SIG-M5 (cell line): ENCODE results near the gene RGS7.
"Not testable (repeated sequence)": the region's sequence is repeated elsewhere in the genome, so short reads cannot be mapped to it uniquely, and the experiment has no call there.

Source experiments
- DNase-seq: peaks from one replicate; lab custom pipeline; 2025; lab: John Stamatoyannopoulos, UW

The RGS7 gene

GRCh38 chr1:240973875-240974274 lies 383.1 kb downstream of the RGS7 start:
- no peak for DNase-seq

GRCh38 chr1:240972059-240972458 lies 384.9 kb downstream of the RGS7 start:
- not testable (repeated sequence) for DNase-seq

GRCh38 chr1:240970253-240970652 lies 386.8 kb downstream of the RGS7 start:
- DNase-seq: no peak

- no peak for DNase-seq
These were observed 388.1 kb downstream of the RGS7 start for GRCh38 chr1:240968864-240969263.

GRCh38 chr1:240967070-240967724 lies 389.8 kb downstream of the RGS7 start:
- DNase-seq: no peak

GRCh38 chr1:240965581-240966091 lies 391.4 kb downstream of the RGS7 start:
- DNase-seq: no peak

GRCh38 chr1:240962086-240962485 lies 394.9 kb downstream of the RGS7 start:
- DNase-seq: no peak

GRCh38 chr1:240956424-240956823 lies 400.6 kb downstream of the RGS7 start:
- DNase-seq: no peak

- DNase-seq: no peak
These were observed 401.0 kb downstream of the RGS7 start for GRCh38 chr1:240956020-240956419.

GRCh38 chr1:240947438-240948224 lies 409.4 kb downstream of the RGS7 start:
- no peak for DNase-seq

- DNase-seq: no peak
These were observed 410.1 kb downstream of the RGS7 start for GRCh38 chr1:240946926-240947325.

GRCh38 chr1:240942901-240943300 lies 414.1 kb downstream of the RGS7 start:
- no peak for DNase-seq

GRCh38 chr1:240941701-240942370 lies 415.2 kb downstream of the RGS7 start:
- no peak for DNase-seq

GRCh38 chr1:240936911-240937668 lies 419.9 kb downstream of the RGS7 start:
- no peak for DNase-seq

GRCh38 chr1:240935920-240936319 lies 421.1 kb downstream of the RGS7 start:
- no peak for DNase-seq

GRCh38 chr1:240931031-240931430 lies 426.0 kb downstream of the RGS7 start:
- DNase-seq: no peak

GRCh38 chr1:240928265-240928664 lies 428.7 kb downstream of the RGS7 start:
- no peak for DNase-seq

GRCh38 chr1:240927821-240928220 lies 429.2 kb downstream of the RGS7 start:
- no peak for DNase-seq

- DNase-seq: no peak
These were observed 431.7 kb downstream of the RGS7 start for GRCh38 chr1:240925273-240925672.

- no peak for DNase-seq
These were observed 439.0 kb downstream of the RGS7 start for GRCh38 chr1:240917976-240918375.

GRCh38 chr1:240914506-240914905 lies 442.5 kb downstream of the RGS7 start:
- no peak for DNase-seq

GRCh38 chr1:240912821-240913220 lies 444.2 kb downstream of the RGS7 start:
- DNase-seq: no peak
